K562 (cell line): Measurements from ENCODE around the gene GFOD2. TPM values are rescaled to one million over a fixed set of nuclear protein-coding genes. Genes with fewer than 3 reads are reported as not detected.

Source experiments
- ATAC-seq: fragments of 200-7000 bp; cut with Tn5 transposase; 3 replicates; pipeline ENCODE4 v1.9.1; 2020; ENCODE audit warnings: moderate library complexity
- BruUV-seq: library from RNA; stranded (reverse); fragments of 400-500 nt; replicated peaks from 2 replicates; lab custom pipeline; 2021; lab: Mats Ljungman, UMichigan
- CTCF ChIA-PET: fragments of 300-600 bp; formaldehyde crosslinking; extraction: SDS; loops from one replicate; lab custom pipeline; 2021; ENCODE audit warnings: low intra/inter-chr PET ratio; lab: Yijun Ruan, JAX
- POLR2A ChIA-PET: fragments of 300-600, 350-650 bp; sonication (Branson Sonifier 250); formaldehyde crosslinking; extraction: SDS; loops from one replicate; lab custom pipeline; 2021; ENCODE audit warnings: antibody characterized with exemption, inconsistent platforms; lab: Yijun Ruan, JAX
- DNase-seq, 4 experiments: peaks; one replicate each; pipeline versions ENCODE4 v3.0.0 to v3.0.0-alpha.2; 2011 to 2018; ENCODE audit warnings: low spot score in 3 of 4, mixed read lengths in 3 of 4; ENCODE audit errors: extremely low read depth in 1 of 4
- FAIRE-seq: peaks from 2 replicates; lab custom pipeline; 2011; peaks lifted over from hg19 to GRCh38; lab: Jason Lieb, UNC
- H2AFZ ChIP-seq: 2 replicates; pipeline ENCODE4 v1.6.0; 2011; ENCODE audit warnings: low read depth, low read length, control low read depth, inconsistent platforms
- H3K27ac ChIP-seq: fragments of 200-600 bp; 3 replicates; pipeline ENCODE4 v1.8.0; 2011; ENCODE audit warnings: low read depth, mild to moderate bottlenecking, control low read depth, inconsistent platforms, low read length, moderate library complexity, mixed read lengths; ENCODE audit errors: extremely low read depth
- H3K27me3 ChIP-seq, 2 experiments: fragments of 300-600 bp in 1 of 2; 2 replicates in 1 of 2; 3 replicates in 1 of 2; pipeline versions ENCODE4 v1.6.0 to v1.8.0; 2011; ENCODE audit warnings: inconsistent platforms in 2 of 2, low read length in 2 of 2, mild to moderate bottlenecking in 1 of 2, mixed read lengths in 1 of 2, moderate library complexity in 1 of 2; ENCODE audit not compliant: control insufficient read depth in 2 of 2, insufficient read depth in 2 of 2
- H3K36me3 ChIP-seq: fragments of 300-600 bp; 3 replicates; pipeline ENCODE4 v1.8.0; 2011; ENCODE audit warnings: mild to moderate bottlenecking, low read length, inconsistent platforms; ENCODE audit not compliant: control insufficient read depth, insufficient read depth
- H3K4me1 ChIP-seq, 2 experiments: fragments of 200-600 bp in 1 of 2; replicated peaks in 1 of 2; 2 replicates in 1 of 2; 3 replicates in 1 of 2; pipeline versions ENCODE4 v1.5.1 to v1.8.0; 2011; ENCODE audit warnings: inconsistent platforms in 2 of 2, low read length in 2 of 2, mild to moderate bottlenecking in 1 of 2, mixed read lengths in 1 of 2, moderate library complexity in 1 of 2; ENCODE audit not compliant: control insufficient read depth in 2 of 2, insufficient read depth in 2 of 2
- H3K4me2 ChIP-seq: 2 replicates; pipeline ENCODE4 v1.6.1; 2011; ENCODE audit warnings: low read length, control low read depth, inconsistent platforms, mixed read lengths; ENCODE audit not compliant: insufficient read depth
- H3K4me3 ChIP-seq: fragments of 200-600 bp; sonication (generic), shearing (Covaris generic); 2 replicates; pipeline ENCODE4 v1.5.1; 2016; ENCODE audit warnings: control low read depth, inconsistent platforms
- H3K79me2 ChIP-seq: fragments of 200-600 bp; 3 replicates; pipeline ENCODE4 v1.8.0; 2011; ENCODE audit warnings: low read length, inconsistent platforms; ENCODE audit not compliant: control insufficient read depth, insufficient read depth
- H3K9ac ChIP-seq, 2 experiments: 2 replicates each; pipeline versions ENCODE4 v1.6.0 to v1.6.1; 2011; ENCODE audit warnings: low read depth in 2 of 2, low read length in 2 of 2, control low read depth in 1 of 2, inconsistent platforms in 1 of 2, mild to moderate bottlenecking in 1 of 2, mixed read lengths in 1 of 2; ENCODE audit not compliant: insufficient read depth in 1 of 2
- H3K9me1 ChIP-seq: one replicate; pipeline ENCODE4 v1.6.0; 2011; ENCODE audit warnings: inconsistent platforms, mild to moderate bottlenecking, low read length, moderate library complexity; ENCODE audit not compliant: control insufficient read depth, insufficient read depth
- H3K9me3 ChIP-seq: replicated peaks from 2 replicates; pipeline ENCODE4 v1.5.1; 2011; ENCODE audit warnings: low read depth, low read length, inconsistent platforms; ENCODE audit not compliant: control insufficient read depth, insufficient read depth
- H4K20me1 ChIP-seq: replicated peaks from 2 replicates; pipeline ENCODE4 v1.6.1; 2011; ENCODE audit warnings: low read length, inconsistent platforms, mixed read lengths; ENCODE audit not compliant: control insufficient read depth, insufficient read depth
- FOSL1 ChIP-seq: fragments of 200-800 bp; sonication (Bioruptor generic); conservative IDR thresholded peaks from 2 replicates; pipeline ENCODE4 v1.6.1; 2016; ENCODE audit warnings: missing genetic modification characterization, missing compliant biosample characterization
- PREB ChIP-seq: sonication (generic); formaldehyde crosslinking; IDR thresholded peaks from 2 replicates; pipeline ENCODE4 v1.8.1; 2023; ENCODE audit warnings: mild to moderate bottlenecking, missing genetic modification reagents
- SRSF3 ChIP-seq: fragments of 200-400 bp; formaldehyde crosslinking; IDR thresholded peaks from 2 replicates; pipeline ENCODE4 v1.6.1; 2016; ENCODE audit warnings: mild to moderate bottlenecking, low read length, moderate library complexity; ENCODE audit not compliant: insufficient read depth
- TCF7L2 ChIP-seq: fragments of 150-350 bp; IDR thresholded peaks from 2 replicates; pipeline ENCODE4 v1.6.1; 2016; ENCODE audit warnings: low read depth, mild to moderate bottlenecking, low read length, moderate library complexity
- U2AF1 ChIP-seq: fragments of 200-400 bp; formaldehyde crosslinking; optimal IDR thresholded peaks from 2 replicates; pipeline ENCODE3; 2017; ENCODE audit warnings: mild to moderate bottlenecking, low read depth, low read length, moderate library complexity
- YY1 ChIP-seq, 3 experiments: IDR thresholded peaks; 2 replicates each; pipeline ENCODE4 v1.6.1; 2011; ENCODE audit warnings: low read length in 2 of 3, mild to moderate bottlenecking in 2 of 3, moderate library complexity in 2 of 3, borderline replicate concordance in 1 of 3, control low read depth in 1 of 3, low read depth in 1 of 3; ENCODE audit not compliant: insufficient read depth in 3 of 3, insufficient replicate concordance in 2 of 3, control insufficient read depth in 1 of 3, insufficient read length in 1 of 3; ENCODE audit errors: extremely low read depth in 1 of 3
- ZNF217 ChIP-seq: sonication (generic); formaldehyde crosslinking; IDR thresholded peaks from 2 replicates; pipeline ENCODE4 v1.8.0; 2022; ENCODE audit warnings: mild to moderate bottlenecking, missing genetic modification reagents
- WGBS: fragments of 100-300 bp; shearing (Covaris generic); methylation state at CpG from one replicate; pipeline ENCODE4 v1.1.6; 2016; ENCODE audit warnings: low coverage, mixed read lengths; ENCODE audit not compliant: insufficient coverage; ENCODE audit errors: missing lambda C conversion rate; 5-methylcytosine and 5-hydroxymethylcytosine counted together
- in situ Hi-C: fragments of 300-500 bp; cut with MboI; formaldehyde crosslinking; loops from 4 replicates; pipeline ENCODE4 v1.15.0; 2018; ENCODE audit warnings: inconsistent platforms, mixed read lengths
- intact Hi-C: fragments of 100-400 bp; cut with micrococcal nuclease; formaldehyde crosslinking; loops from 2 replicates; pipeline ENCODE4 v1.14.2; 2022
- polyA plus RNA-seq, 8 experiments: library from polyadenylated mRNA; depleted of rRNA in 4 of 8; stranded (reverse) in 5 of 8; unstranded in 3 of 8; fragments of >200 nt; fragmentation: Nextera tagmentation in 2 of 8; fragmentation: Illumina TruSeq in 1 of 8; extraction: Ambion mirVana in 2 of 8; extraction: Trizol in 1 of 8; gene quantifications; 2 replicates each; pipeline versions ENCODE4 v1.2.1 to v1.2.3, GENCODE V29; 2011 to 2014; ENCODE audit warnings: inconsistent platforms in 1 of 8, missing spikeins in 1 of 8
- total RNA-seq, 7 experiments: library from RNA; depleted of rRNA in 6 of 7; stranded (reverse); fragments of >200 nt in 6 of 7; fragmentation: Illumina TruSeq in 2 of 7; extraction: Trizol in 2 of 7; gene quantifications; 2 replicates each; pipeline versions ENCODE4 v1.2.1 to v1.2.3, GENCODE V29; 2011 to 2021; ENCODE audit warnings: low replicate concordance in 1 of 7
- TF ChIP-seq, protein P1 (sequence below): fragments of 450-650 bp; IDR thresholded peaks from 2 replicates; pipeline ENCODE4 v1.6.1; 2014; ENCODE audit warnings: low read depth, mild to moderate bottlenecking, moderate library complexity, borderline replicate concordance

Gene GFOD2
- total and polyA plus RNA-seq, 9 of the 15 experiments (the other 6 are each of a cell fraction or from before 2014, with no cell fraction given) = 1.9 to 15.8 (median 11.1) TPM

GRCh38 chr16:67663877-67664222 lies 55.3 kb downstream of the GFOD2 start:
- in situ Hi-C loops = no loop called here
- H3K9me1 ChIP-seq = no peaks in the 10 kb centered on the region
- no peak overlapping the region for H3K9ac ChIP-seq
- H2AFZ ChIP-seq = no peak overlapping the region
- no peak overlapping the region for H3K4me3 ChIP-seq
- peaks cover 17 to 75% of the 10 kb centered on the region in 2 experiments for H3K4me1 ChIP-seq
- ATAC-seq (no peak), DNase-seq (no peak), FAIRE-seq (no peak)
- H3K27me3 ChIP-seq = no peaks in the 10 kb centered on the region
- intact Hi-C loops = no loop called here
- H3K9me3 ChIP-seq = no peaks in the 10 kb centered on the region
- peaks cover 9% of the 10 kb centered on the region; the same call in 2 of the 3 replicates for H3K36me3 ChIP-seq
- WGBS = 96% methylated on average over 6 of the region's 6 CpGs
- TF ChIP-seq SRSF3 (no peak), ZNF217 (CRISPR knock-in tag) (no peak), YY1 (IDR thresholded peaks at IDR 0.05; ENCODE audit: borderline replicate concordance in 1 of 3, control insufficient read depth in 1 of 3, extremely low read depth in 1 of 3, insufficient read depth in 3 of 3, insufficient read length in 1 of 3, insufficient replicate concordance in 2 of 3, low read depth in 1 of 3, low read length in 2 of 3) (no peak), FOSL1 (no peak), PREB (CRISPR knock-in tag) (no peak), TCF7L2 (no peak), U2AF1 (no peak)
- TF ChIP-seq, protein P1, sequence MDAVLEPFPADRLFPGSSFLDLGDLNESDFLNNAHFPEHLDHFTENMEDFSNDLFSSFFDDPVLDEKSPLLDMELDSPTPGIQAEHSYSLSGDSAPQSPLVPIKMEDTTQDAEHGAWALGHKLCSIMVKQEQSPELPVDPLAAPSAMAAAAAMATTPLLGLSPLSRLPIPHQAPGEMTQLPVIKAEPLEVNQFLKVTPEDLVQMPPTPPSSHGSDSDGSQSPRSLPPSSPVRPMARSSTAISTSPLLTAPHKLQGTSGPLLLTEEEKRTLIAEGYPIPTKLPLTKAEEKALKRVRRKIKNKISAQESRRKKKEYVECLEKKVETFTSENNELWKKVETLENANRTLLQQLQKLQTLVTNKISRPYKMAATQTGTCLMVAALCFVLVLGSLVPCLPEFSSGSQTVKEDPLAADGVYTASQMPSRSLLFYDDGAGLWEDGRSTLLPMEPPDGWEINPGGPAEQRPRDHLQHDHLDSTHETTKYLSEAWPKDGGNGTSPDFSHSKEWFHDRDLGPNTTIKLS = no peak
- H3K4me2 ChIP-seq = no peak overlapping the region
- peaks cover 14% of the 10 kb centered on the region for H3K79me2 ChIP-seq
- H3K27ac ChIP-seq = no peak overlapping the region
- POLR2A ChIA-PET = interaction anchor here (0.7 to 1.2 kb wide), 3 partner anchors 9 to 101 kb away, joined by 3 read pairs; partner anchors contain the start of gene CTCF
- no TSS peak for BruUV-seq
- CTCF ChIA-PET = interaction anchor here (0.6 kb wide), 1 partner anchor 138 kb away, joined by 3 read pairs; no protein-coding TSS in a partner anchor
- H4K20me1 ChIP-seq = peaks cover 6% of the 10 kb centered on the region; the same call in 1 of the 2 replicates
